ENCODE measurements around the gene CMSS1.

The CMSS1 gene

DNA sequence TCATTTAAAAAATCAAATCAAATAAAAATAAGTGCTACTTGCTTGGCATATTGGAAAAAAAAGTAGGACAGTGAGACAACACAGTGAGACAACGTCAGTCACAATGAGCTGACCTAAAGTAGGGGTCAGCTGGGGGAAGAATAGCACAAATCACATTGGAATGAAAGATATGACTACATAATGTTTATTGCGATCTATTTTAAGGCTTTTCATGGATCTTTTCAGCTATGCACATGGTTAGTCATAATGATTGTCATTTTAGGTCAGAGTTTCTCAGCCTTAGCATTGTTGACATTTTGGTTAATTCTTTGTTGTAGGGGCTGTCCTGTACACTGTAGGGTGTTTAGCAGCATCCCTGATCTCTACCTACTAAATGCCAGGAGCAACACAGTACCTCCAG lies 44.5 kb downstream of the CMSS1 start:
- TF ChIP-seq, protein P1, sequence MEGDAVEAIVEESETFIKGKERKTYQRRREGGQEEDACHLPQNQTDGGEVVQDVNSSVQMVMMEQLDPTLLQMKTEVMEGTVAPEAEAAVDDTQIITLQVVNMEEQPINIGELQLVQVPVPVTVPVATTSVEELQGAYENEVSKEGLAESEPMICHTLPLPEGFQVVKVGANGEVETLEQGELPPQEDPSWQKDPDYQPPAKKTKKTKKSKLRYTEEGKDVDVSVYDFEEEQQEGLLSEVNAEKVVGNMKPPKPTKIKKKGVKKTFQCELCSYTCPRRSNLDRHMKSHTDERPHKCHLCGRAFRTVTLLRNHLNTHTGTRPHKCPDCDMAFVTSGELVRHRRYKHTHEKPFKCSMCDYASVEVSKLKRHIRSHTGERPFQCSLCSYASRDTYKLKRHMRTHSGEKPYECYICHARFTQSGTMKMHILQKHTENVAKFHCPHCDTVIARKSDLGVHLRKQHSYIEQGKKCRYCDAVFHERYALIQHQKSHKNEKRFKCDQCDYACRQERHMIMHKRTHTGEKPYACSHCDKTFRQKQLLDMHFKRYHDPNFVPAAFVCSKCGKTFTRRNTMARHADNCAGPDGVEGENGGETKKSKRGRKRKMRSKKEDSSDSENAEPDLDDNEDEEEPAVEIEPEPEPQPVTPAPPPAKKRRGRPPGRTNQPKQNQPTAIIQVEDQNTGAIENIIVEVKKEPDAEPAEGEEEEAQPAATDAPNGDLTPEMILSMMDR (conservative IDR thresholded peaks at IDR 0.05; ENCODE audit: low read depth) = no peak
- POLR2A ChIA-PET (ENCODE audit: low non-redundant PET) = no interaction called here
- peak; percentile 26 for DNase-seq (ENCODE audit: low spot score)
- no peak overlapping the region for H3K27ac ChIP-seq
- CTCF ChIA-PET = no interaction called here

GRCh38 chr3:99863002-99863401 lies 45.3 kb downstream of the CMSS1 start:
- ChIA-PET CTCF (no interaction called here), POLR2A (ENCODE audit: low non-redundant PET) (no interaction called here)
- H3K27ac ChIP-seq = no peak overlapping the region
- DNase-seq (ENCODE audit: low spot score) = no peak
- TF ChIP-seq, protein P1 (conservative IDR thresholded peaks at IDR 0.05; ENCODE audit: low read depth) = no peak

GRCh38 chr3:99863588-99863987 lies 45.9 kb downstream of the CMSS1 start:
- H3K27ac ChIP-seq = no peak overlapping the region
- TF ChIP-seq, protein P1 (conservative IDR thresholded peaks at IDR 0.05; ENCODE audit: low read depth) = no peak
- DNase-seq (ENCODE audit: low spot score) = no peak
- ChIA-PET CTCF (interaction anchor here (0.6 kb wide), 1 partner anchor 1618 kb away, joined by 3 read pairs; no protein-coding TSS in a partner anchor), POLR2A (ENCODE audit: low non-redundant PET) (no interaction called here)

DNA sequence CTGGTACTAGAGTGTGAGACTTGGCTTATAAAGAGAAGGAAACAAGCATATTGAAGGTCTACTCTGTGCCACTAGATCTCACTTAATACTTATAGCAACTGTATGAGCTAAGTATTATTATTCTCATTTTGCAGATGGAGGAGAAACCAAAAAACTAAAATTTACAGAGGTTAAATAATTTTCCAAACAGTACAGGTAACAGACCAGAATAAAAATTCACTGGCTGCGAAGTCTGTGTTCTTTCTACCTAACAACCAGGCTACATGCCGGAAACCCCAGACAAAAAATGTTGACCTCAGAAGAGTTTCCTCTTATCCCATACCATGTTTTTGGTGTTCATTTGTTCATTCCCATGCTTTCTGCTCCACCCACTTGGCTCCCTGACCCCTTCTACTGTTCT lies 46.6 kb downstream of the CMSS1 start:
- TF ChIP-seq, protein P1 (conservative IDR thresholded peaks at IDR 0.05; ENCODE audit: low read depth) = no peak
- ChIA-PET POLR2A (ENCODE audit: low non-redundant PET) (no interaction called here), CTCF (interaction anchor here (0.6 kb wide), 1 partner anchor 1618 kb away, joined by 3 read pairs; no protein-coding TSS in a partner anchor)
- H3K27ac ChIP-seq = no peak overlapping the region
- DNase-seq (ENCODE audit: low spot score) = no peak

DNA sequence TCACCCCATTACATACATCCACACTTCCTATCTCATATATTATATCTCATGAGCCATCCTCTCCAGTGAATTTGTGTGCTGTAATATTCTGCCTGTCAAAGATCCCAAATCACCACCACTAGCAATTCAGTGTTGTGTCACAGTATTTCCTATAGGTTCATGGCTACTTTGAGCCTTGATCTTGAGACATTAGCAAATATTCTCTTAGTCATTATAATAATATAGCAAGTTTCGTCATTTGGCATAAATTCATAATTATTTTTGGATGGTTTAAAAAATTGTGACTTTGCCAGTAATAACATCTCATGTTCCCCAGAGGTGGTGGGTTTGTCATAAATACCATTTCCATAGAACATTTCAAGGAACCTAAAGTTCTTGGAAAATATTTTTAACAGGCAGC lies 47.7 kb downstream of the CMSS1 start:
- TF ChIP-seq, protein P1 (conservative IDR thresholded peaks at IDR 0.05; ENCODE audit: low read depth) = no peak
- POLR2A ChIA-PET (ENCODE audit: low non-redundant PET) = no interaction called here
- CTCF ChIA-PET = interaction anchor here (0.5 kb wide), 1 partner anchor 21 kb away, joined by 4 read pairs; no protein-coding TSS in a partner anchor
- no peak overlapping the region for H3K27ac ChIP-seq
- DNase-seq (ENCODE audit: low spot score) = no peak

DNA sequence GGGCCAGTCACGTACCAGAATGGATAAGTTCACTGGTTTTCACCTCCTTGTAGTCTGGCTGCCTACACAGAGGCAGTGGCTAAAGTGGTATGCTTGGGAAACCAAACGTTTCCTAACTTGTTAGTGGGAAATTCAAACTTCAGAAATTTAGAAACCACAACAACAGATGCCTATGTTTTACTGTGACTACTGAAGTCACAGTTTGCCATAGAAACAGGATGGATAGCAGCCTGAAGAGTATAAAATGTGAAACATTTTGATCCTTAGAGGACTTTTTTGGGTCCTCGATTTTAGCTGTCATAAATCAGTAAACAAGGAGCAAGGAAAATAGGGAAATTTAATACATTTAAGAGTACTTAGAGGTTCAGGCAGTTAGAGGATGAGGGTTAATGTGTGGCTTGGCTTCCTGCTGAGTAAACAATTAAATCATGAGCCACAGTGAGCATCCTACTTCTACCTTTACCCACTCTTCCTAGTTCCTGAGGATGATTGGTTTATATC lies 48.6 kb downstream of the CMSS1 start:
- DNase-seq (ENCODE audit: low spot score) = no peak
- POLR2A ChIA-PET (ENCODE audit: low non-redundant PET) = no interaction called here
- TF ChIP-seq, protein P1 (conservative IDR thresholded peaks at IDR 0.05; ENCODE audit: low read depth) = no peak
- H3K27ac ChIP-seq = no peak overlapping the region
- CTCF ChIA-PET = no interaction called here

Measured in RWPE1 (cell line).